Dedifferentiated amniotic fluid mesenchymal stem cell (primary cell): ENCODE results near the gene UCN3.
A peak's percentile ranks its signal among the peaks of the same experiment; 100 is the strongest.

Source experiments
- DNase-seq: peaks from one replicate; pipeline ENCODE4 v3.0.0-alpha.2; 2016; ENCODE audit errors: extremely low spot score

The UCN3 gene

GRCh38 chr10:5364890-5365338 is at the start of gene UCN3:
UCN3 (plus strand) TSS chr10:5364966; CDS start chr10:5373721, 8,755 bp downstream.
- no peak for DNase-seq

GRCh38 chr10:5317547-5318107 is 47.1 kb upstream of the UCN3 start:
- peak; percentile 21 for DNase-seq

- DNase-seq: no peak
Observed at GRCh38 chr10:5318148-5318547, 46.6 kb upstream of the UCN3 start.

GRCh38 chr10:5319863-5320262 is 44.9 kb upstream of the UCN3 start:
- DNase-seq: no peak

- no peak for DNase-seq
Observed at GRCh38 chr10:5321273-5321672, 43.5 kb upstream of the UCN3 start.

- no peak for DNase-seq
Observed at GRCh38 chr10:5323446-5323845, 41.3 kb upstream of the UCN3 start.

- DNase-seq: no peak
Observed at GRCh38 chr10:5325076-5325475, 39.7 kb upstream of the UCN3 start.

GRCh38 chr10:5334196-5334880 is 30.4 kb upstream of the UCN3 start:
- no peak for DNase-seq

- DNase-seq: no peak
Observed at GRCh38 chr10:5338010-5338409, 26.8 kb upstream of the UCN3 start.

GRCh38 chr10:5343092-5343491 is 21.7 kb upstream of the UCN3 start:
- no peak for DNase-seq

GRCh38 chr10:5343561-5343960 is 21.2 kb upstream of the UCN3 start:
- no peak for DNase-seq

GRCh38 chr10:5343979-5344378 is 20.8 kb upstream of the UCN3 start:
- DNase-seq: no peak

- no peak for DNase-seq
Observed at GRCh38 chr10:5344746-5345145, 20.0 kb upstream of the UCN3 start.

- DNase-seq: no peak
Observed at GRCh38 chr10:5346881-5347280, 17.9 kb upstream of the UCN3 start.

- no peak for DNase-seq
Observed at GRCh38 chr10:5349362-5349761, 15.4 kb upstream of the UCN3 start.

GRCh38 chr10:5354068-5354467 is 10.7 kb upstream of the UCN3 start:
- DNase-seq: no peak

GRCh38 chr10:5355594-5356301 is 9.0 kb upstream of the UCN3 start:
- DNase-seq: no peak

GRCh38 chr10:5356302-5356763 is 8.4 kb upstream of the UCN3 start:
- no peak for DNase-seq

- DNase-seq: no peak
Observed at GRCh38 chr10:5360318-5360915, 4.3 kb upstream of the UCN3 start.

- DNase-seq: no peak
Observed at GRCh38 chr10:5361966-5362365, 2.8 kb upstream of the UCN3 start.

GRCh38 chr10:5362873-5363272 is 1.9 kb upstream of the UCN3 start:
- DNase-seq: no peak

GRCh38 chr10:5364374-5364773 is 392 bp upstream of the UCN3 start:
- DNase-seq: no peak

- DNase-seq: no peak
Observed at GRCh38 chr10:5365928-5366327, 1.2 kb downstream of the UCN3 start.
